ENCODE measurements around the gene SEC14L1.
"Not testable (repeated sequence)": the region's sequence is repeated elsewhere in the genome, so short reads cannot be mapped to it uniquely, and the experiment has no call there.

The SEC14L1 gene

DNA sequence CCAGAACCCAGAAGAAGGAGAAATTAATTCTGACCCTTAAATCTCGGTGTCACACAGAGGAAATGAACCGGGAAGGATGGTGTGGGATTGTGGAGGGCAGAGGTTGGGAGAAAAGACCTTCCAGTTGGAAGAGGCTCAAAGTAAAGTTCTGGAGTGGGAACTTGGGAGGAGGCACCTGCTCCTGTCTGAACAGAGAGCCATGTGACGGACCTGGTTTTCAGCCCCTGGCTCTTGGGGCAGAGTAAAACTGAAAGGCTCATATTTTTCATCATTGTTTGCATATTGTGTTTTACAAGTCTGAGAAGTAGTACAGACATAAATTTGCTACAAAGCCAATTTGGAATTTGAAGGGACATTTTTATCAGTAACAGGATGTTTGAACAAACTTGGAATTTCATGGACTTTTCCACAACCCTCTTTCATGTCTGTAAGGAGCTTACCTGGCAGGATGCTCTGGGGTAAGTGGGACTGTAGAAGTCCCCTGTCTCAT, 24.4 kb upstream of the SEC14L1 start:
- DNase-seq: no peak

DNA sequence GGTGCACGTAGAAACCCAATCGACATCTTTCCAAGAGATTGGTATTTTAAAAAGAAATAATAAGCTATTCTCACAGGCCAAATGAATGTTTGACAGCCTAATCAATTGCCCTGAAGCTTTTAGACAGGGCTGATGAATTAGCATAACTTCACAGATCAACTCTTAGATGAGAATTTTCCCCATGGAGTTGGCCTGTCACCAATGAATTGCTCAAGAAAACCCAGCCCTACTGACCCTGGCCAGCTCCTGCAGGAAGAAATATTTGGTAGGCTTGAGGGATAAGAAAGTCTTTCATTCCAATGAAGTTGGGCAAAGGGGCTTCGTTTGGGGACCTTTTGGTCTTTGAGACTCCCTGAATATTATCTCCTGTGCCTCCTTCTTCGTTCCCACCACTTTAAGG, 23.4 kb upstream of the SEC14L1 start:
- DNase-seq: no peak

DNA sequence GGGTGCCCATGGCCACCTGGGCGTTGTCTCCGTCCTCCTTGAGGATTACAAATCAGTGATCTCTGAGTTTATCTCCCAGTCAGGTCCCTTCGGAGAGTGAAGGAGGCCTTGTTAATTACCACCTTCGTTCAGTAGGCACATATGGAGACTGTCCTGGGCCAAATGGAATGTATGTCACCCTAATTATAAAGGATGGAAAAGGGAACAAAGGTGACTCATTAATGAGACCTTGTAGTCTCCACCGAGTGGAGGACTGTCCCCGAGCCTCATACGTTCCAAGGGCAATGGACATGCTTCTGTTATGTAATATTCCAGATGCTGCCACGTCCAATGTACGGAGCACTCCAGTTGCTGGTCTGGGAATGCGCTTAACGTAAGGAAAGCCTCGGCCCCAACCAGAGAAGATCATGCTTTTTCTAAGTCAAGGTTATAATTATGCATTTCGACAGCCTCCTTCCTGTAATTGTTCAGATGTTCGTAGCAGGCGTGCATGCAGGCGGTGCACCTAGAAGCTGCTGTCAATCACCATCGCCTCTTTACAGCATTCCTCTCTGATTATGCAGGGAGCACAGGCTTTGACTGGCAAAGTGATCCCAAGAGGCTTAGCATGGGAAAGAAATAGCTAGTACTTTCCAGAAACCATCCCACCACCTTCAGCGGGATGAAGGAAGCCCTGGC, 22.4 kb upstream of the SEC14L1 start:
- DNase-seq: no peak

DNA sequence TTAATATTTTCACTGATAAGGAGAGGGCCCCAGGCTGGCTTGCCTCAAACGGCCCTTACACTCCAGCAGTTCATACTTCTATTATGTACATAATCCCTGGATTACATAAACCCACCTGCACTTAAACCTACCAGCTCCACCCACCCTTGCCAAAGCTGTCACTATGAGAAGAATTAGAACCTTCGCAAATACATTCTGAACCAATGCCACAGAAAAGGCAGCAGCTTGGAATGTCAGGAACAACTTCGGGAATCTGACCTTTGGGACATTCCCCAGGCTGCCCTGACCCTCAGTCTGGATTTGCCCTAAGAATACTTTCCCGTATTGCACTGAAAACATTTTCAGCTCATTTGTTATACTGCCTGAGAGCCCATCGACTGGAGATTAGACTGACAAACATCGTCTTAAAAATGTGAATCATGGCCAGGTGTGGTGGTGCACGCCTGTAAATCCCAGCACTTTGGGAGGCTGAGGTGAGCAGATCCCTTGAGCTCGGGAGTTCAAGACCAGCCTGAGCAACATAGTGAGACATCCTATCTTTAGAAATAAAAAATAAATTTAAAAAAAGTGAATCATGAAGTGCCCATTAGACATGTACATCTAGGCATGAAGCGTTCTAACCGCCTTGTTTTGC, 21.0 kb upstream of the SEC14L1 start:
- DNase-seq: no peak

DNA sequence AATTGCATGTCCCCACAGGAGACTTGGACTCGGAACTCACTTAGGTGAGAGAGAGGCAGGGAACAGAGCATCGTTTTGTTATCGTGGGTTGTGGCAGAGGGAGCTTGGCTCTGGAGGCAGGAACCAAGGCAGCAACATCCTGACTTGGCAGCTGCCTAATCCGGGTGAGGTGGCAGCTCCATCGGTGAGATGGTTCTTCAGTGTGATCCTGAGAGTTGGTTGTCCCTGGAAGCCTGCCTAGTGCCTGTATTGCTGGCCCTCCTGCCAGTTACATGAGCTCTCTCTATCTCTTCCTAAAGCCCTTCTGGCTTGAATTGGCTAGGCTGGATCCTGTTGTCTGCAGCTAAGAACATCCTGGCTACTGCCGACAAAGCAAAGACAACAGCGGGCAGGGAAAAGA, 19.9 kb upstream of the SEC14L1 start:
- peak in 1 of 2 donors; percentile 42 for DNase-seq

DNA sequence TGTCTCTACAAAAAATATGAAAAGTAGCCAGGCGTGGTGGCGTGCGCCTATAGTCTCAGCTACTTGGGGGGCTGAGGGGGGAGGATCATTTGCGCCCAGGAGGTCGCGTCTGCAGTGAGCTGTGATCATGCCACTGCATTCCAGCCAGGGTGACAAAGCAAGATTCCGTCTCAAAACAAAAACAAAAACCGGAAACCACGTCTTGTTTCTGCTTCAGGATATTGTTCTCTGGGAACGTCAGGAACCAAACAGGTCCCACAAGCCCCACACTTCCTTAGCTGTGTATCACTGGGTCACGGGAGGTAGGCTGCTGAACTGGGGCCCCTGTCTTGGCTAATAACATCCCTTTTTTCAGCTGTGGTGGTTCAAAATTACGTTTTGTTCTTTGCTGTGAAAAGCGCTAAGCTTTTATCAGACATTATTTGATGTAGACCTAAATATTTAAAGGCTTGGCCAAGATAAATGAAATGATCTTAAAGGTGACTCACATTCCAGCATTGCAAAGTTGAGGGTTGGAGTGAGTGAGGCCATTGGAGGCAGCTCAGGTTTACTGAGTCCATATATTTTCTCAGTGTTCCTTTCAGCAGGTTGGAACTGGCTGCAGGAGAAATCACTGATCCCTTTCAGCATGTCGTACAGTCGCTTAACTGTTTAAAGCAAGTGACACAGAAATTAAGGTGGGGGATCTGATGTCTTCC, 16.4 kb upstream of the SEC14L1 start:
- no peak for DNase-seq

DNA sequence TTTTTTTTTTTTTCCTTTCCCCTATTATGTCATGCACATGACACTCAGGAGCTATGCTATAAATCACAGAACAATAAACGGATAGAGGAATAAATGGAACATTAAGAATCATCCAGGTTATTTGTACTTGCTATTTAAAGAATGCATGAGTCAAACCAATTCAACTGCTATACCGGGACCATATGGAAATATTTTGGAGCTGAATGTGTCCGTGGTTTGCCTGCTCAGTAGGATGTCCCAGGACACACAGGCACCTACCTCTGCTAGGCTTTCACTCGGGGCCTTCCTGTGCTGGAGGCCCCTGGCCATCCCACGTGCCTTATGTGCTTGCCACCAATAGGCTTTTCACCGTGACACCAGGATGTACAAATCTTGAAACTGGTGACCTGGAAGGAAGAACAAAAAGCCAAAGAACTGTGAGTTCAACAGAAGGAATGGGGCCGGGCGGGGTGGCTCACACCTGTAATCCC, 15.3 kb upstream of the SEC14L1 start:
- DNase-seq: no peak

DNA sequence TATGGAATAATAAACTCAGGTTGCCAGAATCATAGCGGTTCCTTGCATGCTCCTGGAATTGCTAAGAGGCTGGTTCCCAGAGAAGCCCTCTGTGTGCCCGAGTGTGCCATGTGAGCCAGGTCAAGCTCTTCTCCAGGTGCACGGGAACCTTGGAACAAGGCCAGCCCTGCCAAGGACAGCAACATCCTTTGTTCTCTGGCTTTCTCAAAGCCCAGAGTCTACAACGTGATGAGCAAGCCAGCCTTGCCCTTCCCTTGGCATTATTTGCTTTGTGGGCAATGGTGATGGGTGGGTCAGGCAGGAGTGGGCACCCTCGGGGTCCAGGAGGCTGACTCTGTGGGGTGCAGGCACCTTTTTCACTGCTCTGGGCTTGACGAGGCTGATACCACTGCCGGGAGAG, 14.2 kb upstream of the SEC14L1 start:
- no peak for DNase-seq

DNA sequence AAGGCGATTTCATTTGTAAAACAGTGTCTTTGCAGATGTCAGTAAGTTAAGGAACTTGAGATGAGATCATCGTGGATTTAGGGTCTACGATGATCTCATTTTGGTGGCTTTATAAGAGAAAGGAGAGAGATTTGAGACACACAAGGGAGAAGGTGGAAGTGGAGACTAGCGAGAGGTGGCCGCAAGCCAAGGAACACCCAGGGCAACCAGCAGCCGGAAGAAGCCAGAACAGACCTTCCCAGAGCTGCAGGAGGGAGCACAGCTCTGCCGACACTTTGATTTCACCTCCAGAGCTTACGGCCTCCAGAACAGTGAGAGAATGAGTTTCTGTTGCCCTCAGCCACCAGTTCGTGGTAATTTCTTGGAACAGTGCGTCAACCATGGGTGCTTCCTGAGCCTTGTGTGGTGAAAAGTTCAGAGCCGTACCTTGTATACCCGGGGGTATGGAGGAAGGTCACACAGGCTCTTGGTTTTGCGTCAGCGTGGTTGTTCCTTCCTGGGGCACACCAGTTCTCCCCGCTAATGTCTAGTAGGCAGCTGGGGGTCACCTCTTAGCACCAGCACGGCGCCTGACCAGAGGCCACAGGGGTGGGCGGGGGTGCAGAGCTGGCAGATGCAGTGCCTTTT, 12.9 kb upstream of the SEC14L1 start:
- DNase-seq: peak; percentile 38 to 48

DNA sequence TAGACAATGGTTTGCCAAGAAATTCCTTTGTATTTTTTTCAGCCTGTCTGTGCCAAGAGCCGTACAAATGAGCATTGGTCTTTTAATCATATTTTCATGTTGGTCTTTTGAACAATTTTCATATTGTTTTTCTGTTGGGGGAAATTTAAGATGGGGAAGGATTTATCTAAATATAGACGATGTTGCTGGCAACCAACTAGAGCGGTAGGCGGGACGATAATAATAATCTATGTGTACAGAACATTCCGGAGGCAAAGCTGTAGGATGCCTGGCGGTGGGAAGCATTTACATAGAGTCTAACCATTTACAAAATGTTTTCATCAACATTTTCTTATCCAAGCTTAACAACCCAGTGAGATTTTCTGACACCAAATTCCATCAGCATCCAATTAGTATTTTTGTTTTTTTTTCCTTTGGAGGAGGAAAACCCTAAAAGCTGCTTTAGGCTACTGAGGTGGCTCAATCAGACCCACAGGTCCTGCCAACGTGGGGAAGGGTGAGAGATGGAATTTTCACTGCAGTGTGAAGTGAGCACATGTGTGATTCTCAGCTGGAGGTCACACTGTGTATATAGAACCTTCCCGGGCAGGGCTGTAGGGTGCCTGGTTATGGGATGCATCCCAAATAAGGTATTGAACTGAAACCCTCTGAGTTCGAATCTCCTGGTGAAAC, 11.7 kb upstream of the SEC14L1 start:
- DNase-seq: peak in 1 of 2 donors; percentile 23

DNA sequence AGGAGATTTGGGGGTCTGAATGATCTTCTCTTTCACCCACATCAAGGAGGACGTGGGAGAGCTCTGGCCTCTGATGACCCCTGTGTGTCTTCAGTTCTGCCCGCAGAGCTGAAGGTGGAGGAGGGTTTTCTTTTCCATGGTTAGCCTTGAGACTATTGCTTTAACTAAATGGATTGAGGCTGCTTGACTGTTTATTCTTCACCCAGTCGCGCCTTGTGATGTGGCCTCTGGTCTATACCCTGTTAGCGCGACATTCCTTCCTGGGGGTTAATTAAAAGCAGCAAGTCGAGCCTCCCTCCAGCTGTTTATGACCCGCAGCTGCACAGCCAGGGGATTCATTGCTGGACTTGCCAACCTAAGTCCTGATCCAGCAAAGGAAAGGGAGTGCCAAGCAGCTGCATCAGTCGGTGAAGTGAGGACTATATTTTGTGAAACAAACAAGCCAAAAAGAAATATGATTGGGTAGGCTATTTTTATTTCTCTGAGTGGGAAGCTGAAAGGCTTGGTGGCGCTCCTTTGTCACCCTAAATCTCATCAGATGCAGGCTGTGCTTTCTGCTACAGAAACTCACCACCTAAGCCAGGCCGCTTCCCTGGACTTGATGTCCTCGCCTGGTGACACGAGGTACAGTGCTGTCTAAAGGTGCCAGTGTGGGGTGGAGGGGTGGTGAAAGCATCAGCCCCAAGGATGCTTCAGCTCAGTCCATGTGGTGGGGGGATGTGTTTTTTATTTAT, 11.0 kb upstream of the SEC14L1 start:
- peak in 1 of 2 donors; percentile 33 for DNase-seq

DNA sequence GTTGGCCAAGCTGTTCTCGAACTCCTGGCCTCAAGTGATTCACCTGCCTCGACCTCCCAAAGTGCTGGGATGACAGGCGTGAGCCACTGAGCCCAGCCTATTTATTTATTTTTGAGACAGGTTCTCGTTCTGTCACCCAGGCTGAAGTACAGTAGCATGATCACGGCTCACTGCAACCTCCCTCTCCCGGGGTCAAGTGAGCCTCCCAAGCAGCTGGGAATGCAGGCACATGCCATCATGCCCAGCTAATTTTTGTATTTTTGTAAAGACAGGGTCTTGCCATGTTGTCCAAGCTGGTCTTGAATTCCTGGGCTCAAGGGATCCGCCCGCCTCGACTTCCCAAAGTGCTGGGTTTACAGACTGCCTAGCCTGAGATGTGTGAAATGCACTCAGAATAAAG, 10.2 kb upstream of the SEC14L1 start:
- no peak for DNase-seq

DNA sequence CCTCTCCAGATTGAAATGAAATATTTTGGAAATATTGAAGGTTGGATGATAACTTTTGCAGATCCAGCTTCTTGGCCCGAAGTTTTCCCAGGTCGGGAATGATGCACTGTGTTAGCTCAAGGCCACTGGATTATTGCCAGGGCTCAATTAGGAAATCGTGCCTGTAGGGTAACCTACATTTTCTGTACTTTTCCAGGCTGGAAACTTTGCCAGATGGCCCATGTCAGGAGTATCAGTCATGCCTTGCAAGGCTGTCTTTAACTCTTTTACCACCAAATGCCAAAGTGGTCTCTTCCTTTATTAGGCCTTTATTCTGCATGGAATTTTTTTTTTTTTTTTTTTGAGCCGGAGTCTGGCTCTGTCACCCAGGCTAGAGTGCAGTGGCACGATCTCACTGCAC, 8.9 kb upstream of the SEC14L1 start:
- DNase-seq: no peak

DNA sequence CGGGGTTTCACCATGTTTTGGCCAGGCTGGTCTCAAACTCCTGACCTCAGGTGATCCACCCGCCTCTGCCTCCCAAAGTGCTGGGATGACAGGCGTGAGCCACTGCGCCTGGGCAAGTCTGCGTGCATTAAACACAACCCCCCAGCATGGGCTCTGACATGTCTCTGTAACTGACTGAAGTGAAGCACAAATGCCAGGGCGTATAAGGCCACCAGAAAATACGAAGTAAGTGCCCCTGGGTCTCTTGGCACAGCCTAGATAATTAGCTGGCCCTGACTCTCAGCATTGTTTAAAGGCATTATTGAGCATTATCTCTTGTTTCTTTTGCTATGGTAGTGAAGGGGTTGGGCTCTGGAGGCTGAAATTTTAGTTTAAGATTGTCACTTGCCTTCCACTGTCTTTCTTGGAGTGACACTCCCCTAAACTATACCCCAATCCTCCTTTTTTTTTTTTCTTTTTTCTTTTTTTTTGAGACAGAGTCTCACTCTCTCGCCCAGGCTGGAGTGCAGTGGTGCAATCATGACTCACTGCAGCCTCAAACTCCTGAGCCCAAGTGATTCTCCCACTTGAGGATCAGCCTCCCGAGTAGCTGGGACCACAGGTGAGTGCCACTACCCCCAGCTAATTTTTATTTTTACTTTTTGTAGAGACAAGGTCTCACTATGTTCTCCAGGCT, 8.2 kb upstream of the SEC14L1 start:
- no peak for DNase-seq

DNA sequence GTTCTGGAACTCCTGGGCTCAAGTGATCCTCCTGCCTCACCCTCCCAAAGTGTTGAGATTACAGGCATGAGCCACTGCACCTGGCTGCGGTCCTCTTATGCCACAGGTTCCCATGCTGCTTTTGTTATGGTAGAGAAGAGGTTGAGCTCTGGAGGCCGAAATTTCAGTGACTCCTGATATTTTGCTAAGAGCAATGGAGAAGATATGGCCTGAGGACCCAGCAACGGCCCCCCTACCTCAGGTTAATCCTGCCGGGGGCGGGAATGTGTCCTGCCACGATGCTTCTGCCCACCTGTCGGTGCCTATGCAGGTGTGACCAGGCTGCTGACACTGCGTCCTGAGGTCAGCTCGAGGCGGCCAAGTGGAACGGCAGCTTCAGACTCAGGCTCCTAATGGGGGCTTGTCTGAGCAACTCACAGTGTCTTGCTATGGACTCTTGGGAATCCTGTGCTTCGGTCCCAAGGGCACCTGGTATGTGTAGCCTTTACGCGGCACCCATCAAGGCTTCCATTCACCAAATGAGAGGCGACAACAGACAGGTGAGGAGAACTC, 7.6 kb upstream of the SEC14L1 start:
- DNase-seq: no peak

DNA sequence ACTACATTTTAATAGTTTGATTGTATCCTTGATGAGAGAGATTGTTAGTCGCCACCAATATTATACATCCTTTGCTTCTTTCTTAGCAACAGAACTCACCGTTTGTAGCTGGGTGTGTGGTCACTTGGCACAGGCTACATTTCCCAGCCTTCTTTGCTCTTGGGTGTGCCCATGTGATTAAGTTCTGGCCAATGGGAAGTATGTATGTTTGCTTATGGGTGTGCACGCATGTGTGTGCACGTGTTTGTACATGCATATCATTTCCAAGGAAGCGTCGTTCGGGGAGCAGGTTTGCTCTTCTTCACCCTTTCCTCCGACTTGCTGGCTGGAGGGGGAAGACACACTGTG, 4.4 kb upstream of the SEC14L1 start:
- DNase-seq: no peak

DNA sequence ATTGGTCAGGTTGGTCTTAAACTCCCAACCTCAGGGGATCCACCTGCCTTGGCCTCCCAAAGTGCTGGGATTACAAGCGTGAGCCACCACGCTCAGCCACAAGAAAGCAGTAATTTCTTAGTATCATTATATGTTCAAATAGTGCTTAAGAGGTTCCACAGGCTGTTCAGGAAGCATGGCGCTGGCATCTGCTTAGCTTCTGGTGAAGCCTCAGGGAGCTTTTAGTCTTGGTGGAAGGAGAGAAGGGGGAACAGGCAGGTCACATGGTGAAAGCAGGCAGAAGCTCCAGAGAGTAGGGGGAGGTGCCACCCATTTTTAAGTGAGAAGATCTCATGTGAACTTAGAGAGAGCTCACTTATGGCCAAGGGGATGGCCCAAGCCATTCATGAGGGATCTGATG, 3.7 kb upstream of the SEC14L1 start:
- no peak for DNase-seq

DNA sequence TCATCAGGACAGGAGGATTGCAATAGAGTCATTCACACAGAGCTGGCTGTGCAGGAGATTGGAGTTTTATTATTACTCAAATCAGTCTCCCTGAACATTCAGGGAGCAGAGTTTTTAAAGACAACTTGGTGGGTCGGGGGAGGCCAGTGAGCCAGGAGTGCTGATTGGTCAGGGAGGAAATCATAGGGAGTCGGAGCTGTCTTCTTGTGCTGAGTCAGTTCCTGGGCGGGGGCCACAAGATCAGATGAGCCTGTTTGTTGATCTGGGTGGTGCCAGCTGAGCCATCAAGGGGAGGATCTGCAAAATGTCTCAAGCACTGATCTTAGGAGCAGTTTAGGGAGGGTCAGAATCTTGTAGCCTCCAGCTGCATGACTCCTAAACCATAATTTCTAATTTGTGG, 2.9 kb upstream of the SEC14L1 start:
- DNase-seq: not testable (repeated sequence)

DNA sequence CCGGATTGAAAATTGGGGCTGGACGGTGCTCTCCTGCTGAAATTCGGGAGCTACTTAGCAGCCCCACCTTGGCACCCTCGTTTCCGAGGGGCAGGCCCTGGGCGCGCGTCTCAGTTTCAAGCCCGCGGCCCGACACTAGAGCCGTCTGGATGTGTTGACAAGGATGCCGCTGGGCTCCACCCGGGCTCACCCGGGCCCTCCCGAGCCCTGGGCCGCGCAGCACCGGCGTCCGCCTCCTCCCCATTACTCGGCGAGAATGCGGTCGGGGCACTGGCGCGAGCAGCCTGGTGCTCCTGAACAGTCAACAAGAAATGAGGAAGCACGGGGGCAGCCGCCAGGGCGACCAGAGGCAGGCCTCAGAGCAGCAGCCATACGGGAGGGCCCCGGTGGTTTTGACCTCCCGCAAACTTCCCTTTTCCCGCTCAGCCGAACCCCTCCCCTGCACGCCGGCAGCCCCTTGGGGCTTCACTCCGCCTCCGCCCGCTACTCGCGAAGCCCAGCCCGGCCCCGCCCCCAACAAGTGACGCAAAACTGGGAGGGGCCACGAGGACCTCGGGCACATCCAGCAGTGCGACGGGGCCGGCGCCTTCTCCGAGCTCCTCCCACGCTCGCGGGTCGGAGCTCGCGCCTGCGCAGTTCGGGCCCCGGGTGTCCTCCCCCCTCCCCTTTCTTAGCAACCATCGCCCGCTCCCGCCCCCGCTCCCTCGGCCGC, 447 bp upstream of the SEC14L1 start:
- DNase-seq: peak; percentile 96 to 98

DNA sequence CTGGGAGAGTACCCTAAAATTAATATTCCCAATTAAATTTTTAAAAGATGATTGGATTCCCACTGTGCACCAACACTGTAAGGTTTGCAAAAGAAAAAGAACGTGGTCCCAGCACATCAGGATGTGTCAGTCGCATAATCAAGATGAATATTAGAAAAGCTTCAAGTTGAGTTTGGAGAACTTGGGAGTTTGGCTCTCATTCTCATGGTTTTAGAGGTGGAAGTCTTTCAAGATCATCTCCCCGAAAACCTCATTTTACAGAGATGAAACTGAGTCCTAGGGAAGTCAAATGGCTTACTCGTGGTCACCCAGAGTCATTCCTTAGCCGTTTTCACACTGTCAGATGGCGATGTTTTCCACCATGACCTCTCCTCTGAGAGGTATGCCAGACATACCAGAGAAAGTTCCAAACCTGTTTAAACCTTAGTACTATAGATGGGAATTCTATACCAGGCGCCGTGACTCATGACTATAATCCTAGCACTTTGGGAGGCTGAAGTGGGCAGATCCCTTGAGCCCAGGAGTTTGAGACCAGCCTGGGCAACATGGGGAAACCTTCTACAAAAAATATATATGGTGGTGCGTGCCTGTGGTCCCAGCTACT, 1.2 kb downstream of the SEC14L1 start:
- DNase-seq: no peak
